GM21381 (cell line): Measurements from ENCODE around the gene PILRB.
"Not testable (repeated sequence)": the region's sequence is repeated elsewhere in the genome, so short reads cannot be mapped to it uniquely, and the experiment has no call there.

ENCODE experiments used
- ATAC-seq: cut with Tn5 transposase; IDR thresholded peaks from one replicate; pipeline ENCODE4 v1.9.1; 2021; ENCODE audit warnings: mild to moderate bottlenecking, moderate library complexity; ENCODE audit not compliant: unreplicated experiment

The PILRB gene

GRCh38 chr7:100358027-100358856 is at the start of gene PILRB:
Gene PILRB, plus strand, starts transcription at chr7:100358117. Its CDS starts 186 bp downstream, at chr7:100358303.
- no peak for ATAC-seq

DNA sequence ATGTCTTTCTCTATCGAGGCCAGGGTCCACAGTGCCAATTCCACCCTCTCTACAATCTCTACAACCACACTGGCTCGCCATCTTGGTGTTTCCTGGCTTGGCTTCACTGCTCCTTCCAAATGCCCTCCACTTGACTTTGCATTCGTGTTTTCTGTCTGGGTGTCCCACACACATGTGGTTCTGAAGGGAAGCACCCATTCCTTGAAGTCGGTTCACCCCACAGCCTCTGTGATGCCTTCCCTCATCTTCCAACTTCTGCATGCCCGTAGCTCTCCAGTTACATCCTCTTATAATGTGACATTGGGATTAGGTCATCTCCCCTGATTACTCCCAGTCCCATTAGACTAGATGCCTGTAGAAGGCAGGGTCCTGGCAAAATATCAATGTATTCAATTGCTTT is 39.6 kb upstream of the PILRB start:
- ATAC-seq, result not testable (repeated sequence)

GRCh38 chr7:100321648-100322047 is 36.3 kb upstream of the PILRB start:
- ATAC-seq, result not testable (repeated sequence)

DNA sequence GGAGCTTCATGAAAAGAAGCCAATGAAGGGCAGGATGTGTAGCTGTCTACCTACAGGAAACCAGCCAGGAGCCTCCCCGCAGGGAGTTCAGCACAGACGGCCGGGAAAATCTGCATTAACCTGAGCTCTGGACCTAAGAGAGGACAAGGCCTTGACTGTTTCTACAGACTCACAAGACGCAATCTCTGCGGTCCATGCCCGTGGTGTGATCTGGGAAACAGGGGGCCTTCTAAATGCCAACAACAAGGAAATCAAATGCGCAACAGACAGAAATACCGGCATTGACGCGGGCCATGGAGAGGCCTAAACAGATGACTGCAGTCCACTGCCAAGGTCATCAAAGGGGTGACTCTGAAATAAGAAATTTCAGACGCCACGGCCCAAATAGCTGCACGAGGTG is 33.7 kb upstream of the PILRB start:
- not testable (repeated sequence) for ATAC-seq

DNA sequence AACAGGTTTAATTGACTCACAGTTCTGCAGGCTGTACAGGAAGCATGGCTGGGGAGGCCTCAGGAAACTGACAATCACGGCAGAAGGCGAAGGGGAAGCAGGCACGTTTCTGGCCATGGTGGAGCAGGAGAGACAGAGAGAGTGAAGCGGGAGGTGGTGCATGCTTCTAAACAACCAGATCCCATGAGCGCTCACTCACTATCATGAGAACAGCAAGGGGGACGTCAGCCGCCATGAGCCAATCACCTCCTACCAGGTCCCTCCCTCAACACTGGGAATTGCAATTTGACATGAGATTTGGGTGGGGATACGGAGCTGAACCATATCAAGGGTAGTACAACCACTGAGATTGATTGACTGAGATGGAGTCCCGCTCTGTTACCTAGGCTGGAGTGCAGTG is 32.2 kb upstream of the PILRB start:
- not testable (repeated sequence) for ATAC-seq

- ATAC-seq, result not testable (repeated sequence)
Observed at GRCh38 chr7:100326914-100327313, 31.0 kb upstream of the PILRB start.

DNA sequence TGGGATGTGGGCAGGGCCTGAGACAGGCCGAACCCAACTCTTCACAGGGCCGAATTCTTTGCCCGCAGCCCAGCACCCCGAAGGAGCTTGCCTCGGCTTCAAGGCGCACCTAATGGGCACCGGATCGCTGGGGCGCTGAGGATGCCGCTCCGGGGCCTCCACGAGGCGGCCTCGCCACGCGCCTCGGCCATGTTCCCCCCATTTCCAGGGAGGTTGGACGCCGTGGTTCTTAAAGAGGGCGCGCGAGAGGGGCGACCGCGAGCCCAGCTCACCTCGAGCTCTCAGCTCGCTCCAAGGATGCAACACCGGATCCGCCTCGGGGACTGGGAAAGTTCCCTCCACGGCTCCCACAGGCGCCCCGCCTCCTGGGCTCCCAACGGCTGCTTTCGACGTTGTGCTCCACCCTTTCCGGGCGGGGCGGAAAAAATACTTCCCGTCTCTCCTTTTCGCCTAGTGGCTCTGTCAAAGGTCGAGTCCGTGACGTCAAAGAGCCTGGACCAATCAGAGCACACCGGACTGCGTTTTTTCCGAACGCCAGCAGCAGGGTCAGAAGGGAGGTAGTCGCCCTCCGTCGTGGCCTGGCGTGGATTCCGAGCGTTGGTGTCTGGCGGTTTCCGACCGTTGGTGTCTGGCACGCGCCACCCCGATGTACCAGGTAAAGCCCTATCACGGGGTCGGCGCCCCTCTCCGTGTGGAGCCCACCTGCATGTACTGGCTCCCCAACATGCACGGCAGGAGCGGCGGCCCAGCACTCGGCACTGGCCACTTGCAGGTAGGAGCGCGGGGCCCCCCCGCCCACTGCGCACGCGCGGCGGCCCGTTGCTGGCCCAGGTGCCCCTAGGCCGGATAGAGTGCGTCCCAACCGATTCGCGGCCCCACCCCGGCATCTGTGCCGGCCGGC is 22.1 kb upstream of the PILRB start:
- ATAC-seq, result peak; percentile 93

- ATAC-seq, result not testable (repeated sequence)
Observed at GRCh38 chr7:100338083-100338696, 19.7 kb upstream of the PILRB start.

- ATAC-seq, result not testable (repeated sequence)
Observed at GRCh38 chr7:100341286-100341685, 16.6 kb upstream of the PILRB start.

DNA sequence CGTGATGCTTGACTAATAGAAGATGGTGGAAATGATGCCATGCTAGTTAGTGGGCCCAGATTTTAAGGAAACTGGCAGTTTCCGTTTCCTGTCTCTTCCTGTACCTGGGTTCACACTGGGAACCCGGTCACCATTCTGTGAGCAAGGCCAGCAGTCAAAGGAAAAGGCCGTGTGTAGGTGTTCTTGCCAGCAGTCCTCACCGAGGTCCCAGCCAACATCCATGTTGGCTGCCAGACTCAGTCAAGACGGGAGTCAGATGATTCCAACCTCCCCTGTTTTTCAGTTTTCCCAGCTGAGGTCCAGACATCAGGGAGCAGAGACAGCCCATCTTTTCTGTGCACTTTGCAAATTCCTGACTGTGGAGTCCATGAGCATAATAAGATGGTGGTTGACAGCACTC is 15.2 kb upstream of the PILRB start:
- ATAC-seq, result no peak

- ATAC-seq, result not testable (repeated sequence)
Observed at GRCh38 chr7:100344124-100344559, 13.8 kb upstream of the PILRB start.

GRCh38 chr7:100344560-100345287 is 13.2 kb upstream of the PILRB start:
- peak; percentile 75 for ATAC-seq

DNA sequence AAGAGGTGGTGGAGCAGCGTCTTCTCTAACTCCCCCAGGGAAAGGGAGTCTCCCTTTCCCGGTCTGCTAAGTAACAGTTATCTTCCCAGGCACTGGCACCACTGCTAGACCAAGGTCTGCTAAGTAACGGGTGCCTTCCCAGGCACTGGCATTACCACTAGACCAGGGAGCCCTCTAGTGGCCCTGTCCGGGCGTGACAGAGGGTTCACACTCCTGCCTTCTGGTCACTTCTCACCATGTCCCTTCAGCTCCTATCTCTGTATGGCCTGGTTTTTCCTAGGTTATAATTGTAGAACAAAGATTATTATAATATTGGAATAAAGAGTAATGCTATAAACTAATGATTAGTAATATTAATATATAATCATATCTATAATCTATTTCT is 12.6 kb upstream of the PILRB start:
- ATAC-seq, result peak; percentile 38

- ATAC-seq, result no peak
Observed at GRCh38 chr7:100346921-100347320, 11.0 kb upstream of the PILRB start.

- ATAC-seq, result no peak
Observed at GRCh38 chr7:100348805-100349204, 9.1 kb upstream of the PILRB start.

- ATAC-seq, result no peak
Observed at GRCh38 chr7:100349757-100350156, 8.2 kb upstream of the PILRB start.

DNA sequence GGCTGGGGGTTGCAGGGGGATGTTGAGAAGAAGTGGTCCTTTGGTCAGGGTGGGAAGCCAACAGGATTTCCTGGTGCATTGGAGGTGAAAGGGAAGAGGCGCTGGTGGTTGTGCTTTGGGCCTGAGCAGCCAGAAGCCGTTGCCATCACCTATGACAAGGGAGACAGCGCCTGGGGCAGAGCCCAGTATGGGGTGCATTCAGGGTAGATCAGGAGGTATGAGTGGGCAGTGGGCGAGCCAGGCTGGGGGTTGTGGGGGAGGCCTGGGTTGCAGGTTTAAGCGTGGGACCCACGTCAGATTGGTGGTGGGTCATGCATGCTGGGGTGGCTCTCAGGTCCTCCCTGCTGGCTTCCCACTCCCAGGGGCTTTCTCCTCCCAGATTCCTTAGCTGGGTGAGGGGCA is 6.3 kb upstream of the PILRB start:
- no peak for ATAC-seq

DNA sequence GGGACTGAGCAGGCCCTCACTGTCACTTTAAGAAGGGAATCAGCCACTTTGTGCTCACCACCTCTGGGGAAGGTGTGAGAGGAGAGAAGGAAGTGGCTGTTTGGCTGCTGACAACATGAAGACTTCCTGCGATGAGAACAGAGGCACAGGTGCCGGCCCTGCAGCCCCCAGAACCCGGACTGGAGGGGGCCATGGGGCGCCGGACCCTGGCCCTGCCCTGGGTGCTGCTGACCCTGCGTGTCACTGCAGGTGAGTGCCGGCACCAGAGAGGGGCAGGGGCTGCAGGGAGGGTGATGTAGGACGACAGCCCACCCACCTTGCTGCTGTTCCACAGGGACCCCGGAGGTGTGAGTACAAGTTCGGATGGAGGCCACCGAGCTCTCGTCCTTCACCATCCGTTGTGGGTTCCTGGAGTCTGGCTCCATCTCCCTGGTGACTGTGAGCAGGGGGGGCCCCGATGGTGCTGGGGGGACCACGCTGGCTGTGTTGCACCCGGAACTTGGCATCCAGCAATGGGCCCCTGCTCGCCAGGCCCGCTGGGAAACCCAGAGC is 5.6 kb upstream of the PILRB start:
- ATAC-seq, result not testable (repeated sequence)

- ATAC-seq, result no peak
Observed at GRCh38 chr7:100352984-100353684, 4.8 kb upstream of the PILRB start.
